Tibial artery (tissue), 4 donors: ENCODE measurements around the gene MCTP1.

Experiments used
- DNase-seq, 2 donors: peaks; one replicate each; pipeline ENCODE4 v3.0.0-alpha.2; 2019
- H3K27ac ChIP-seq, 2 donors: fragments of 200-600 bp; sonication (generic) in 1 of 2; 1 replicate in 1 of 2; 2 replicates in 1 of 2; pipeline ENCODE4 v1.5.1; 2018 to 2019; ENCODE audit warnings: mild to moderate bottlenecking in 1 of 2
- H3K27me3 ChIP-seq, 2 donors: fragments of 200-600 bp; sonication (generic) in 1 of 2; one replicate each; pipeline versions ENCODE4 v1.5.1 to v1.6.0; 2016 to 2019
- H3K36me3 ChIP-seq, 3 donors: fragments of 200-600 bp; sonication (generic) in 2 of 3; one replicate each; pipeline ENCODE4 v1.5.1; 2016 to 2019; ENCODE audit warnings: mild to moderate bottlenecking in 2 of 3
- H3K4me1 ChIP-seq, 4 donors: fragments of 200-600 bp; sonication (generic) in 2 of 4; 1 replicate in 3 of 4; 2 replicates in 1 of 4; pipeline ENCODE4 v1.5.1; 2016 to 2019
- H3K4me3 ChIP-seq, 2 donors: fragments of 200-600 bp; sonication (generic) in 1 of 2; 1 replicate in 1 of 2; 2 replicates in 1 of 2; pipeline ENCODE4 v1.5.1; 2018 to 2019; ENCODE audit warnings: mild to moderate bottlenecking in 2 of 2
- H3K9me3 ChIP-seq, 3 donors: fragments of 200-600 bp; sonication (generic) in 1 of 3; one replicate each; pipeline ENCODE4 v1.5.1; 2016 to 2019
- intact Hi-C: fragments of 100-400 bp; cut with DNase I; formaldehyde crosslinking; loops from one replicate; pipeline ENCODE4 v1.15.0; 2023; ENCODE audit warnings: low total_unique reads
- TF ChIP-seq, protein P1 (sequence below), 2 experiments: fragments of 200-600 bp in 1 of 2; fragments of 450-650 bp in 1 of 2; IDR thresholded peaks; one replicate each; pipeline ENCODE4 v1.5.1; 2017 to 2019; ENCODE audit warnings: antibody characterized with exemption in 2 of 2, mild to moderate bottlenecking in 1 of 2, moderate library complexity in 1 of 2

The MCTP1 gene

GRCh38 chr5:95223566-95224258, 61.2 kb downstream of the MCTP1 start:
- Histone ChIP-seq H3K27me3 (no peaks in the 10 kb centered on the region), H3K36me3 (no peaks in the 10 kb centered on the region), H3K4me1 (no peaks in the 10 kb centered on the region), H3K4me3 (no peak overlapping the region), H3K27ac (no peak overlapping the region), H3K9me3 (no peaks in the 10 kb centered on the region)
- no peak for DNase-seq
- intact Hi-C loops, result no loop called here
- TF ChIP-seq, protein P1, sequence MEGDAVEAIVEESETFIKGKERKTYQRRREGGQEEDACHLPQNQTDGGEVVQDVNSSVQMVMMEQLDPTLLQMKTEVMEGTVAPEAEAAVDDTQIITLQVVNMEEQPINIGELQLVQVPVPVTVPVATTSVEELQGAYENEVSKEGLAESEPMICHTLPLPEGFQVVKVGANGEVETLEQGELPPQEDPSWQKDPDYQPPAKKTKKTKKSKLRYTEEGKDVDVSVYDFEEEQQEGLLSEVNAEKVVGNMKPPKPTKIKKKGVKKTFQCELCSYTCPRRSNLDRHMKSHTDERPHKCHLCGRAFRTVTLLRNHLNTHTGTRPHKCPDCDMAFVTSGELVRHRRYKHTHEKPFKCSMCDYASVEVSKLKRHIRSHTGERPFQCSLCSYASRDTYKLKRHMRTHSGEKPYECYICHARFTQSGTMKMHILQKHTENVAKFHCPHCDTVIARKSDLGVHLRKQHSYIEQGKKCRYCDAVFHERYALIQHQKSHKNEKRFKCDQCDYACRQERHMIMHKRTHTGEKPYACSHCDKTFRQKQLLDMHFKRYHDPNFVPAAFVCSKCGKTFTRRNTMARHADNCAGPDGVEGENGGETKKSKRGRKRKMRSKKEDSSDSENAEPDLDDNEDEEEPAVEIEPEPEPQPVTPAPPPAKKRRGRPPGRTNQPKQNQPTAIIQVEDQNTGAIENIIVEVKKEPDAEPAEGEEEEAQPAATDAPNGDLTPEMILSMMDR (IDR thresholded peaks at IDR 0.05), result no peak

DNA sequence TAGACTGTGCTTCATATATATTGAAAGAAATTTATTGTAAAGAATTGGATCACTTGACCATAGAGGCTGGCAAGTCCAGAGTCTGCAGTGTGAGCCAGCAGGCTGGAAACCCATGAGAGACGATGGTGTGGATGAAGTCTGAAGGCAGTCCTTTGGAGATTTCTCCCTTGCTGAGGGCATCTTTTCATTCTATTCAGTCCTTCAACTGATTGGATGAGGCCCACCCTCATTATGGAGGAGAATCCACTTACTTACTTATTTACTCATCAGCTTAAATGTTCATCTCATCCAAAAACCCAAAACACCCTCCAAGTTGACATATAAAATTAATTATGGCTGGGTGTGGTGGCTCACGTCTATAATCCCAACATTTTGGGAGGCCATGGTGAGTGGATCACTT, 62.1 kb downstream of the MCTP1 start:
- Histone ChIP-seq H3K27ac (no peak overlapping the region), H3K27me3 (no peaks in the 10 kb centered on the region), H3K4me1 (no peaks in the 10 kb centered on the region), H3K4me3 (no peak overlapping the region), H3K9me3 (no peaks in the 10 kb centered on the region), H3K36me3 (no peaks in the 10 kb centered on the region)
- TF ChIP-seq, protein P1 (IDR thresholded peaks at IDR 0.05), result no peak
- DNase-seq, result no peak
- intact Hi-C loops, result no loop called here

- Histone ChIP-seq H3K9me3 (no peaks in the 10 kb centered on the region), H3K27me3 (no peaks in the 10 kb centered on the region), H3K4me1 (no peaks in the 10 kb centered on the region), H3K36me3 (no peaks in the 10 kb centered on the region), H3K4me3 (no peak overlapping the region), H3K27ac (no peak overlapping the region)
- DNase-seq, result no peak
- intact Hi-C loops, result no loop called here
- TF ChIP-seq, protein P1 (IDR thresholded peaks at IDR 0.05), result no peak
Measured at GRCh38 chr5:95221234-95221633, 63.7 kb downstream of the MCTP1 start.

- H3K4me1 ChIP-seq, result no peaks in the 10 kb centered on the region
- TF ChIP-seq, protein P1 (IDR thresholded peaks at IDR 0.05), result no peak
- H3K4me3 ChIP-seq, result no peak overlapping the region
- no peak overlapping the region for H3K27ac ChIP-seq
- intact Hi-C loops, result no loop called here
- no peaks in the 10 kb centered on the region for H3K36me3 ChIP-seq
- no peak for DNase-seq
- no peaks in the 10 kb centered on the region for H3K27me3 ChIP-seq
- H3K9me3 ChIP-seq, result no peaks in the 10 kb centered on the region
Measured at GRCh38 chr5:95220381-95220780, 64.5 kb downstream of the MCTP1 start.

DNA sequence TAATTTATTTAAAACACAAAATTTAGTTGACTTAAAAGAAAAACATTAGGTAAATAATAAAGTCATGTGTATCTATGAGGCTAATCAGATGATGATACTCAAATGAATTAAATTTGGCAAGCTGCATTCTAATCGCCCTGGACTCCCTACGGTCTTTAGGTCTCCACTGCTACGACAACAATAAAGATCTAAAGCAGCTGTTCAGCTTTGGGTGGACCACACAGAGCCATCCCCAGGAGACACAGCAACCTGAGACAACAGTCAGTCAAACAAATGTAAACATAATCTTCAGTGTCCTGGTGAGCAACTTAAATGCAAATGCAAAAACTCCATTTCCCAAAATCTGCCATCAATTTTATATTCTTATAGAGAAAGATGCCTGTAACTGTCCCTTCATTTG, 65.5 kb downstream of the MCTP1 start:
- Histone ChIP-seq H3K36me3 (no peaks in the 10 kb centered on the region), H3K9me3 (no peaks in the 10 kb centered on the region), H3K4me1 (no peaks in the 10 kb centered on the region), H3K27me3 (no peaks in the 10 kb centered on the region), H3K27ac (no peak overlapping the region), H3K4me3 (no peak overlapping the region)
- no peak for DNase-seq
- intact Hi-C loops, result no loop called here
- TF ChIP-seq, protein P1 (IDR thresholded peaks at IDR 0.05), result no peak

DNA sequence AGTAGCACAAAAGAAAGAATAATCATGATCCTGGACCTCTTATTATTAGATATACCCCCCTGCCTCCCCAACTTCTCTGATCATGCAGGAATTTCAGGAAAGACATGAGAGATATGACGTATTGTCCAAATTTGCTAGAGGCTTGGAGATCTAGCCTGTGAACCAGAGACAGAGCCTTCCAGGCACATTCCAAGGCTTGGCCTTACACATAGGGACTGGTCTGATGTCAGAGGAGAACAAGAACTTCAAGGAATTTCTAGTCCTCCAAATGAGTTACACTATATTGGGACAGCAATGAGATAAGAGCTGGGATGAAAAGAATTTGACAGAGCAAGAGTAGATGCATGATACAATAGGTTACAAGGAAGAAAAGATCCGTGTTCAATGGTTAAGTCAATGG, 67.0 kb downstream of the MCTP1 start:
- Histone ChIP-seq H3K4me1 (no peaks in the 10 kb centered on the region), H3K4me3 (no peak overlapping the region), H3K27ac (no peak overlapping the region), H3K9me3 (no peaks in the 10 kb centered on the region), H3K27me3 (no peaks in the 10 kb centered on the region), H3K36me3 (no peaks in the 10 kb centered on the region)
- no peak for DNase-seq
- TF ChIP-seq, protein P1 (IDR thresholded peaks at IDR 0.05), result no peak
- intact Hi-C loops, result no loop called here
